SK-N-SH (cell line): ENCODE results near the gene ITSN1. TPM values are rescaled to one million over a fixed set of nuclear protein-coding genes. Genes with fewer than 3 reads are reported as not detected.

Experiments
- CTCF ChIA-PET: fragments of 300-600, 350-600 bp; formaldehyde crosslinking; extraction: SDS; loops from one replicate; lab custom pipeline; 2021; lab: Yijun Ruan, JAX
- POLR2A ChIA-PET: fragments of 350-600 bp; sonication (Branson Sonifier 250); formaldehyde crosslinking; extraction: SDS; loops from one replicate; lab custom pipeline; 2020; ENCODE audit warnings: antibody characterized with exemption, inconsistent platforms; lab: Yijun Ruan, JAX
- DNase-seq: peaks from one replicate; pipeline ENCODE4 v3.0.0; 2012
- H2AFZ ChIP-seq: fragments of 200-600 bp; sonication (generic); 2 replicates; pipeline ENCODE4 v1.8.1; 2016; ENCODE audit warnings: antibody characterized with exemption, mild to moderate bottlenecking, low read depth
- H3F3A ChIP-seq: fragments of 200-600 bp; sonication (generic); replicated peaks from 2 replicates; pipeline ENCODE3; 2016; ENCODE audit warnings: antibody characterized with exemption, mild to moderate bottlenecking; ENCODE audit not compliant: insufficient read depth
- H3K27ac ChIP-seq, 2 experiments: fragments of 200-500 bp in 1 of 2; fragments of 200-600 bp in 1 of 2; sonication (Bioruptor generic) in 1 of 2; sonication (generic), shearing (Covaris generic) in 1 of 2; 2 replicates each; pipeline versions ENCODE4 v1.5.1 to v1.6.1; 2014 to 2016; ENCODE audit warnings: low read depth in 2 of 2, inconsistent platforms in 1 of 2, low read length in 1 of 2, mild to moderate bottlenecking in 1 of 2, mixed read lengths in 1 of 2
- H3K27me3 ChIP-seq: fragments of 200-600 bp; sonication (generic), shearing (Covaris generic); 2 replicates; pipeline ENCODE4 v1.6.1; 2016; ENCODE audit warnings: mixed run types; ENCODE audit not compliant: insufficient read depth
- H3K36me3 ChIP-seq, 2 experiments: fragments of 200-500 bp in 1 of 2; fragments of 200-600 bp in 1 of 2; sonication (Bioruptor generic) in 1 of 2; sonication (generic) in 1 of 2; replicated peaks in 1 of 2; 2 replicates each; pipeline versions ENCODE3 to v1.5.1; 2014 to 2016; ENCODE audit warnings: low read length in 1 of 2, mild to moderate bottlenecking in 1 of 2; ENCODE audit not compliant: insufficient read depth in 2 of 2, control insufficient read depth in 1 of 2
- H3K4me1 ChIP-seq, 2 experiments: fragments of 200-500 bp in 1 of 2; fragments of 200-600 bp in 1 of 2; sonication (Bioruptor generic) in 1 of 2; sonication (generic), shearing (Covaris generic) in 1 of 2; 2 replicates each; pipeline versions ENCODE4 v1.5.1 to v1.6.1; 2014 to 2016; ENCODE audit warnings: low read depth in 1 of 2, low read length in 1 of 2, mixed run types in 1 of 2; ENCODE audit not compliant: insufficient read depth in 2 of 2, control insufficient read depth in 1 of 2
- H3K4me2 ChIP-seq: fragments of 200-600 bp; sonication (generic), shearing (Covaris generic); 2 replicates; pipeline ENCODE4 v1.6.1; 2017; ENCODE audit warnings: mixed run types
- H3K4me3 ChIP-seq, 2 experiments: fragments of 200-500 bp in 1 of 2; fragments of 200-600 bp in 1 of 2; sonication (Bioruptor generic) in 1 of 2; sonication (generic), shearing (Covaris generic) in 1 of 2; 2 replicates each; pipeline versions ENCODE4 v1.5.1 to v1.8.1; 2014 to 2016; ENCODE audit warnings: low read depth in 2 of 2, inconsistent platforms in 1 of 2, low read length in 1 of 2, mild to moderate bottlenecking in 1 of 2, mixed read lengths in 1 of 2, moderate library complexity in 1 of 2
- H3K79me2 ChIP-seq: fragments of 200-600 bp; sonication (generic); 2 replicates; pipeline ENCODE4 v1.8.1; 2017; ENCODE audit warnings: mild to moderate bottlenecking; ENCODE audit not compliant: insufficient read depth
- H3K9ac ChIP-seq: fragments of 200-600 bp; sonication (generic); 2 replicates; pipeline ENCODE4 v1.6.1; 2017; ENCODE audit warnings: mixed run types
- H3K9me2 ChIP-seq: fragments of 200-600 bp; sonication (generic); 2 replicates; pipeline ENCODE4 v1.6.1; 2017; ENCODE audit warnings: mixed run types
- H3K9me3 ChIP-seq: fragments of 200-600 bp; sonication (generic); 2 replicates; pipeline ENCODE4 v1.6.1; 2017; ENCODE audit warnings: mixed run types, mild to moderate bottlenecking, moderate library complexity
- H4K20me1 ChIP-seq: fragments of 200-600 bp; sonication (generic); 2 replicates; pipeline ENCODE4 v1.6.1; 2017; ENCODE audit warnings: mild to moderate bottlenecking, mixed run types; ENCODE audit not compliant: insufficient read depth
- ELF1 ChIP-seq: IDR thresholded peaks from 2 replicates; pipeline ENCODE4 v1.4.0; 2012
- FOSL2 ChIP-seq: IDR thresholded peaks from 2 replicates; pipeline ENCODE4 v1.4.0; 2012; ENCODE audit warnings: low read depth, mild to moderate bottlenecking, moderate library complexity, borderline replicate concordance
- GATA2 ChIP-seq: sonication (generic); formaldehyde crosslinking; IDR thresholded peaks from 2 replicates; pipeline ENCODE4 v1.5.0; 2020; ENCODE audit warnings: mild to moderate bottlenecking, missing genetic modification reagents
- MAX ChIP-seq: IDR thresholded peaks from 2 replicates; pipeline ENCODE4 v1.4.0; 2012; ENCODE audit warnings: low read depth
- MXI1 ChIP-seq: IDR thresholded peaks from 2 replicates; pipeline ENCODE4 v1.6.1; 2012; ENCODE audit warnings: mild to moderate bottlenecking, low read depth, low read length, improper control_type of control experiment
- NRF1 ChIP-seq: IDR thresholded peaks from 2 replicates; pipeline ENCODE4 v1.6.1; 2012; ENCODE audit warnings: low read depth, mild to moderate bottlenecking, low read length
- RCOR1 ChIP-seq: fragments of 150-350 bp; IDR thresholded peaks from 2 replicates; pipeline ENCODE4 v1.6.1; 2017; ENCODE audit warnings: antibody characterized with exemption, low read length
- SMC3 ChIP-seq: IDR thresholded peaks from 2 replicates; pipeline ENCODE4 v1.6.1; 2012; ENCODE audit warnings: low read depth, low read length, improper control_type of control experiment
- TAF1 ChIP-seq: IDR thresholded peaks from 2 replicates; pipeline ENCODE4 v1.6.1; 2012; ENCODE audit warnings: low read depth, mild to moderate bottlenecking, low read length, moderate library complexity, borderline replicate concordance
- TEAD4 ChIP-seq: IDR thresholded peaks from 2 replicates; pipeline ENCODE4 v1.4.0; 2012; ENCODE audit warnings: mild to moderate bottlenecking, borderline replicate concordance; ENCODE audit not compliant: insufficient read depth
- USF2 ChIP-seq: fragments of 150-350 bp; IDR thresholded peaks from 2 replicates; pipeline ENCODE4 v1.6.1; 2017; ENCODE audit warnings: antibody characterized with exemption, low read length, low read depth, borderline replicate concordance
- YY1 ChIP-seq: IDR thresholded peaks from 2 replicates; pipeline ENCODE4 v1.4.0; 2012; ENCODE audit warnings: low read depth, mild to moderate bottlenecking
- WGBS: methylation state at CpG from one replicate; pipeline ENCODE4 v1.1.6; 2017; ENCODE audit warnings: low lambda C conversion rate; 5-methylcytosine and 5-hydroxymethylcytosine counted together
- polyA plus RNA-seq, 3 experiments: library from polyadenylated mRNA; depleted of rRNA; stranded (reverse); fragments of >200 nt; gene quantifications; 2 replicates each; pipeline ENCODE4 v1.2.3, GENCODE V29; 2012

ITSN1 gene
- polyA plus RNA-seq, 1 of the 3 experiments (the other 2 are of a cell fraction) = 27.8 TPM

GRCh38 chr21:33878824-33879223 lies 236.5 kb downstream of the ITSN1 start (continued):
- no peak for TF ChIP-seq USF2

GRCh38 chr21:33880626-33881025 lies 238.3 kb downstream of the ITSN1 start:
- POLR2A ChIA-PET = no interaction called here
- no peaks in the 10 kb centered on the region for H4K20me1 ChIP-seq

GRCh38 chr21:33881689-33882440 lies 239.6 kb downstream of the ITSN1 start:
- POLR2A ChIA-PET = no interaction called here
- Histone ChIP-seq H3K9me2 (no peaks in the 10 kb centered on the region), H3K4me2 (no peak overlapping the region), H3K27me3 (no peaks in the 10 kb centered on the region), H3K9ac (no peak overlapping the region), H3K9me3 (no peaks in the 10 kb centered on the region), H2AFZ (no peak overlapping the region), H3K79me2 (no peaks in the 10 kb centered on the region), H3K4me3 (no peak overlapping the region), H3K27ac (no peak overlapping the region), H4K20me1 (no peaks in the 10 kb centered on the region), H3K36me3 (no peaks in the 10 kb centered on the region), H3F3A (no peaks in the 10 kb centered on the region), H3K4me1 (no peaks in the 10 kb centered on the region)
- 78% methylated on average over 9 of the region's 9 CpGs for WGBS
- TF ChIP-seq MXI1 = no peak
- TF ChIP-seq RCOR1 = no peak
- TF ChIP-seq GATA2 (CRISPR knock-in tag) = no peak
- TF ChIP-seq NRF1 = no peak
- no peak for TF ChIP-seq TEAD4
- no peak for TF ChIP-seq FOSL2
- no peak for TF ChIP-seq YY1
- CTCF ChIA-PET = interaction anchor here (1.2 to 1.5 kb wide), 2 partner anchors 12 to 42 kb away, joined by 3 read pairs; no protein-coding TSS in a partner anchor
- no peak for DNase-seq

More at GRCh38 chr21:33880626-33881025, 238.3 kb downstream of the ITSN1 start:
- no peak overlapping the region for H2AFZ ChIP-seq
- H3F3A ChIP-seq = no peaks in the 10 kb centered on the region
- H3K4me3 ChIP-seq = no peak overlapping the region
- no peak for DNase-seq
- no peaks in the 10 kb centered on the region for H3K36me3 ChIP-seq
- no peaks in the 10 kb centered on the region for H3K9me2 ChIP-seq
- WGBS = 81% methylated on average over 8 of the region's 13 CpGs
- no peaks in the 10 kb centered on the region for H3K27me3 ChIP-seq
- CTCF ChIA-PET = interaction anchor here (1.5 kb wide), 1 partner anchor 43 kb away, joined by 3 read pairs; no protein-coding TSS in a partner anchor
- no peaks in the 10 kb centered on the region for H3K79me2 ChIP-seq
- no peak overlapping the region for H3K9ac ChIP-seq
- H3K4me1 ChIP-seq = no peaks in the 10 kb centered on the region
- no peak overlapping the region for H3K4me2 ChIP-seq
- TF ChIP-seq ELF1 = no peak
- no peak for TF ChIP-seq MAX
- TF ChIP-seq USF2 = no peak
- no peak for TF ChIP-seq TAF1
- TF ChIP-seq SMC3 = no peak
- no peak for TF ChIP-seq TEAD4
- H3K9me3 ChIP-seq = no peaks in the 10 kb centered on the region
- no peak overlapping the region for H3K27ac ChIP-seq
